8988T (cell line): ENCODE measurements around the gene ORC3.
"Not testable (repeated sequence)": the region's sequence is repeated elsewhere in the genome, so short reads cannot be mapped to it uniquely, and the experiment has no call there.

Experiments used
- DNase-seq: peaks from one replicate; pipeline ENCODE4 v3.0.0; 2011

ORC3 gene

GRCh38 chr6:87663434-87663833 is 73.5 kb downstream of the ORC3 start:
- no peak for DNase-seq

DNA sequence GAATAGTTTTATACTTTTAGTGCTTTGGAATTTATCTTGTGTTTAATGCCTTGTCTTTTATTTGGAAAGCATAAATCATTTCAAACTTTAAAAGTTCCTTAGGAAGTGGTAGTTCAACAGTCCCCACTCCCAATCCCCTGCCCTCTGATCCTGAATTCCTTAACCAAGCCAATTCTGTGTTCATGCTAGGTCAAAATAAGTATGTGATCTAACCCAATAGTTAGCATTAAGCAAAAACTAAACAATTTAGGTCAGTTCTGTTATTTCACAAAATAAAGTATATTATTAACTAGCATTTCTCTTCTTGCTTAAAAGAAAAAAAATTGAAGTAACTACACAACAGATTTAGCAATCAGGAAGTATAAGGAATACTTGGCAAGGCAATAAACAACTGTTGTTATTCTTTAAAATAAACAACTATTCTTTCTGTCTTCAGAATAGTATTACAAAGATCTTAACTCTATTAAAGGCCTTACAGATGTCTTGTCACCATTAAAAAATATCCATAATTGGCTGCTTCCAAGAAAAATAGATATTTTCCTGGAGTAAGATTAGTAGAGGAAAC is 75.1 kb downstream of the ORC3 start:
- no peak for DNase-seq

GRCh38 chr6:87667032-87667431 is 77.1 kb downstream of the ORC3 start:
- DNase-seq: no peak

GRCh38 chr6:87668013-87668412 is 78.1 kb downstream of the ORC3 start:
- DNase-seq: no peak

GRCh38 chr6:87669051-87669450 is 79.1 kb downstream of the ORC3 start:
- DNase-seq: no peak

GRCh38 chr6:87670707-87671106 is 80.8 kb downstream of the ORC3 start:
- DNase-seq: no peak

DNA sequence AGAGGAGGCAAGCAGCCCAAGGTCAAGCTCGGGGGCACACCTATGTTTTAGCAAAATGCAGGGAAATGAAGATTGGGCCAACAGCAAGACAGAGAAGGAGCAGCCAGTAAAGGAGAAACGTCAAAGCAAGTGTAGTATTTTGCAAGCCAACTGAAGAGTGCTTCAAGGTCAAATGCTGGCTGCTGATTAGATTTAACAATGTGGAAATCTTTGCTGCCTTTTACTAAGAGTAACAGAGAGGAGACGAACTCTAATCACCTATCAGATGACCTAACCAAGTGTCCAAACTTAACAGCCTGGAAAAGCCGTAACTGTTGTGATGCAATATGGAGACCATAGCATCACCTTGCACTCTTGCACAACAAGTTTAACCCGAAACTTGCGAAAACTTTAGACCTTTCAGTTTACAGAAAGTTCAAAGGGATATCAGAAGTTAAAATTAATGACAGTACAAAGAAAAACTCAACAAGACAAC is 81.7 kb downstream of the ORC3 start:
- DNase-seq: no peak

DNA sequence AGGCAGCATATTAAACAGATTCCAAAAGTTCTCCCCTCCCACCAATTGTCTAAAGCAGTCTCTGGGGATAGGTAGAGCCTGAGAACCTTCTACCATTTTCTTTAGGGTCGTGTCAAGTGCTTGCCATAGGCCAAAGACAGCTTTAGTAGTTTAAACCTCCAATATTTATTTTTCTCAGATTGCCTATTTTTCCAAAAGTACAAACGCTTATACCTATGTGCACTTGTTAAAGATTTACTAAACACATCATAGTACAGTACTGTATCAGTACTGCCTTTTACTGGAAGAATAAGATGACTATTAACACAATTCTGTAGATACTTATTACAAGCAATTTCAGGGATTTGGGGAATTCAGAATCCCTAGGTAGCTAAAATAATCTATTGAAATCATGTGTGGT is 82.7 kb downstream of the ORC3 start:
- no peak for DNase-seq

DNA sequence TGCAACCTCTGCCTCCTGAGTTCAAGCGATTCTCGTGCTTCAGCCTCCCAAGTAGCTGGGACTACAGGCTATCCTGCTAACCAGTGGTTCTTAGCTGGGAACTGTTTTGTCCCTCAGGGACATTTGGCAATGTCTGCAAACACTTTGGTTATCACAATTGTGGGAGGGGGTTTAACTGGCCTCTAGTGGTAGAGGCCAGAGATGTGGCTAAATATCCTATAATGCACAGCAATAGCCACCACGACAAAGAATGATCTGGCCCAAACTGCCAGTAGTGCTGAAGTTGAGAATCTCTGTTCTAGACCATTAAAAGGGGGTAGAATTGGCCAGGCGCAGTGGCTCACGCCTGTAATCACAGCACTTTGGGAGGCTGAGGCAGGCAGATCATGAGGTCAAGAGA is 83.3 kb downstream of the ORC3 start:
- no peak for DNase-seq

DNA sequence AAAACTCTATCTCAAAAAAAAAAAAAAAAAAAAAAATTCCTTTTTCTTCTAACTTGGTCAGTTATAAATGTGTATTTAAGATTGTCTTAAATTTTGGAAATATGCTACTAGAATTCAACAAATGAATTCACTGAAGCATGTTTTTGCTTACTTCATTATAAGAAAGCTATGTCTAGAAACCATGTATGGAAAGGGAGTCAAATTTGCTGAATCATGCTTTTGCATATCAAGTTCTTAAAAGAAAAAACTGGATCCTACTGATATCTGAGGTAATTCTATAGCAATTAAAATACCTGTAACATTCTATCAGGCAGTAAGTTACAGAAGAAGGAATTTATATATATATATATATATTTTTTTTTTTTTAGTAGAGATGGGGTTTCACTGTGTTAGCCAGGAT is 84.4 kb downstream of the ORC3 start:
- DNase-seq: no peak

DNA sequence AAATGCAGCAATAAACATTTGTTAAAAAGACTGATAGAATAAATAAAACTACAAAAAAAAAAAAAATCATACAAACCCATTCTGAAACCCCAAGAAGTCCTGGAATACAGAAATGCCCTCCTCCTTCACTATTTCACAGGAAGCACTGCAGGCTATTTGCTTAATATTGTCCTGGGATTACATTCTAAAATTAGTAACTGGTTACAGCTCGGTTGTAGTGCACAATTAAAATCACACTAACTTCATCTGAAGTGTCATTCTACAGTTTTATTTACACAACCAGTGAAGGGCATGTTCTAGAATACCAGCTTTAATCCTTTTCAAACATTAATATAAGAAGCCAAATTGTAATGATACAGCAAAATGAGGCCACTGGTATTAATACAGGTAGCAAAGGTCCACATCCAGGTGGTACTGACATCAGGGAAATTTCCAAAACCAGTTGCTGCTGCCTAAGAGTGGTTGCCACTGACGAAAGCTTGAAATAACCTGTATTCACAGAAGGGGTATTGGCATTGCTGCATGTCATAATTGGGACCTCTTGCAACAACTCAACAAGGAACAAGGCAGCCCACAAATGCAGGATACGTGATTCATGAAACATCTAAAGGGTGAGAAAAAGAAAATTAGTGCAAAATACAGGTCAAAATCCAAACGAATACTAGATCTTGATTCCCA is 85.2 kb downstream of the ORC3 start:
- no peak for DNase-seq

DNA sequence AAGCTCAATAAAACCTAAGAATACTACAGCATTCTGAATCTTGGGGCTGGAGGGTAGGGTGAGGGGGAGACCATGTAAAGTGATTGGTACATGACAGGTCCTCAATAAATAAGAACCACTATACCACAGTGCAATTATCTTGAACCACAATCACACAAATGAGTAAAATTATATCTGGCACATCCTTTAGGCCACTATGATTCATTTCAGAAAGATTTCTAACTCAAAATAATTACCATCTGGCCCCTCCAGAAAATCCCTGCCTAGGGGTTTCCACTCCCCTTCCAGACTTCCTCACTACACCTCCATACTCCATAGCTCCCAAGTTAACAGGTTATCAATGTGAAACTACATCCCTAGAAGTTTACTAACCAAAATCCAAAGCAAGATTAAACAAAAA is 92.4 kb downstream of the ORC3 start:
- no peak for DNase-seq

DNA sequence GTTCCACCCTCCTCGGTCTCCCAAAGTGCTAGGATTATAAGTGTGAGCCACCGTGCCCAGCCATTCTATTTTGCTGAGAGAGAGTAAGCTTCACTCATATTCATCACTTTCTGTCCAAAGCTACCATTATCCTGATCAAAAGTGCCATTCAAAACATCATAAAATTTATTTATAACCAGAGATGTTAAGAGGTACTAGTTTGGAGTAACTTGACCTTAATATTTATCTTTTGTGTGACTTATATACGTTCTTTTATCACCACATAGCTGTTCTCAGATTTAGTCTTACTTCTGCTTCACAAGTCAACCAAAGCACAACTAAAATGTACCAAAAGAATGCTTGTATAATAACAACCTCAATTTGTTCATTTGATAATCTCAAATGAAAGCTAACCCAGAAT is 94.0 kb downstream of the ORC3 start:
- DNase-seq: no peak

DNA sequence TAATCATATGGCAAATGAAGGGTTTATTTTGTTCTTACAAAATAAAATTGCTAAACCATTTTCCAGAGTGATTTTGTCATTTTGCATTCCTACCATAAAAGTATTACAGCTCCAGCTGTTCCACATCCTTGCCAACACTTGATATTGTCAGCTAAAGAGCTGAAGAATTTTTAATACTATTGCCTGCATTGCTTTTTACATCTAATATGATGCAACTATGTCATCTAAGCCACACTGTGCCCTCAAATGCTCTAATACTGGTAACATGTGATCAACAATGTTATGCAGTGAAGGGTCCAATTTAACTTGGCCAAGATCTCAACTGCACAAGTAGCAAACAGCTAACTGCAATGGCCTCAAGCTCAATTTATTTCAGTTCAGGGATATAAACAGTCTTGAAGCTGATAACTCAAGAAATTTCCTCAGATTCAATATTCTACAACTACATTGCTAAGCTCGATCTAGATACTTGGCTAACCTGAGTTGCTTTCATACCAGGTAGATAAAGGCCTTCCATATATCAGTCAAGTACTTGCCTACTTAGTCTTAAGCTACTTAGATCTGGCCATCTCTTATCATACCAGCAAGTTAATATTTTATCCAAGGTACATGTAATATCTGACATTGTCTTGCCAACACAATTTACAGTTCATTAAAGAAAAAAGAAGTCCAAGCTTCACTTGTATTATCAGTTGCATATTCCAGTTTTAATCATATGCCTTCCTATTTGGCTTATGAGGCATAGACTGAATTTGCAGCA is 95.1 kb downstream of the ORC3 start:
- no peak for DNase-seq

GRCh38 chr6:87686636-87687205 is 96.8 kb downstream of the ORC3 start:
- not testable (repeated sequence) for DNase-seq

- no peak for DNase-seq
Observed at GRCh38 chr6:87687296-87687695, 97.4 kb downstream of the ORC3 start.

DNA sequence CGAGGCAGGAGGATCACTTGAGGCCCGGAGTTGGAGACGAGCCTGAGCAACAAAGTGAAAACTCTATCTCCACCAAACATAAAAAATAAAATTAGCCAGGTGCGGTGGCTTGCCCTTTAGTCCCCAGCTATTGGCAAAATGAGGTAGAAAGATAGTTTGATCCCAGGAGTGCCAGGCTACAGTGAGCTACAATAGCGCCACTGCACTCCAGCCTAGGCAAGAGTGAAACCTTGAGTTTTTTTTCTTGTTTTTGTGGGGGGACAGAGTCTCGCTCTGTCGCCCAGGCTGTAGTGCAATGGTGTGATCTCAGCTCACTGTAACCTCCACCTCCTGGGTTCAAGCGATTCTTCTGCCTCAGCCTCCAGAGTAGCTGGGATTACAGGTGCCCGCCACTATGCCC is 98.0 kb downstream of the ORC3 start:
- DNase-seq: not testable (repeated sequence)

GRCh38 chr6:87690441-87690840 is 100.5 kb downstream of the ORC3 start:
- no peak for DNase-seq

GRCh38 chr6:87692086-87692485 is 102.2 kb downstream of the ORC3 start:
- DNase-seq: no peak

DNA sequence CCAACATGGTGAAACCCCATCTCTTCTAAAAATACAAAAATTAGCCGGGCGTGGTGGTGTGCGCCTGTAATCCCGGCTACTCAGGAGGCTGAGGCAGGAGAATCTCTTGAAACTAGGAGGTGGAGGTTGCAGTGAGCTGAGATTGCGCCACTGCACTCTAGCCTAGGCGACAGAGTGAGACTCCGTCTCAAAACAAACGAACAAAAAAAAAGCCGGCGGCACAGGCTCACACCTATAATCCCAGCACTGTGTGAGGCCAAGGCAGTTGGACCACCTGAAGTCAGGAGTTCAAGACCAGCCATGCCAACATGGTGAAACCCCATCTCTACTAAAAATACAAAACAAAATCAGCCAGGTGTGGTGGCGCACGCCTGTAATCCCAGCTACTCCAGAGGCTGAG is 106.9 kb downstream of the ORC3 start:
- DNase-seq: not testable (repeated sequence)

GRCh38 chr6:87697581-87698546 is 107.9 kb downstream of the ORC3 start:
- no peak for DNase-seq

- DNase-seq: no peak
Observed at GRCh38 chr6:87698547-87699006, 108.6 kb downstream of the ORC3 start.

DNA sequence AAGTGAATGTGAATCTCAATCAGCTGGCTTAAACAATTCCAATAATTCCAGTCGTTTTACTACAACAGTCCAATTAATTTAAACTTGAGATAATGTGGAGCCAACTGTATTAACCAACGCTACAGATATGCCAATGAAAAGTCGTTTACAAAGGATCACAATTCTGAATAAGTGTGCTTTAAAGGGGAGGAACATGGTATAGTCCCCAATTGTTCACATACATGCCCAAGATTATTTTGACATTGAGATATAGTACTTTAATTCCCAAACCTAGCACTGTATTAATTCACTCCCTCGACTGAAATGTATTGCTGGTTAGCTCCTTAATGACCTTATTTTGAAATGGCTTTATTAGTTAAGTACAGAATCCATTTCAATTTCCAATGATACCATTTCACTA is 109.6 kb downstream of the ORC3 start:
- no peak for DNase-seq
